A549 (cell line): ENCODE data around the gene ZNF730.

ENCODE experiments used
- CHD2 ChIP-seq: fragments of 150-350 bp; IDR thresholded peaks from 2 replicates; pipeline ENCODE4 v1.6.1; 2014; ENCODE audit warnings: low read length; ENCODE audit not compliant: partially characterized antibody
- EP300 ChIP-seq, 2 experiments: fragments of >200 bp; sonication (Bioruptor Twin); formaldehyde crosslinking; IDR thresholded peaks; 2 replicates in 1 of 2; 3 replicates in 1 of 2; pipeline ENCODE4 v1.6.1; 2016 to 2017
- MYC ChIP-seq: IDR thresholded peaks from 2 replicates; pipeline ENCODE4 v1.6.1; 2012; ENCODE audit warnings: mild to moderate bottlenecking, inconsistent platforms, low read length, improper control_type of control experiment, borderline replicate concordance
- NFE2L2 ChIP-seq: fragments of 150-350 bp; conservative IDR thresholded peaks from 2 replicates; pipeline ENCODE4 v1.6.1; 2014; ENCODE audit warnings: low read length
- POLR2A ChIP-seq: IDR thresholded peaks from 2 replicates; pipeline ENCODE4 v1.6.1; 2012; ENCODE audit warnings: mild to moderate bottlenecking, low read length
- TF ChIP-seq, protein P1 (sequence below): fragments of >200 bp; sonication (Bioruptor Twin); formaldehyde crosslinking; IDR thresholded peaks from 3 replicates; pipeline ENCODE4 v1.5.1; 2016
- TF ChIP-seq, protein P2 (sequence below): fragments of >200 bp; sonication (Bioruptor Twin); formaldehyde crosslinking; IDR thresholded peaks from 3 replicates; pipeline ENCODE4 v1.6.1; 2016

DNA sequence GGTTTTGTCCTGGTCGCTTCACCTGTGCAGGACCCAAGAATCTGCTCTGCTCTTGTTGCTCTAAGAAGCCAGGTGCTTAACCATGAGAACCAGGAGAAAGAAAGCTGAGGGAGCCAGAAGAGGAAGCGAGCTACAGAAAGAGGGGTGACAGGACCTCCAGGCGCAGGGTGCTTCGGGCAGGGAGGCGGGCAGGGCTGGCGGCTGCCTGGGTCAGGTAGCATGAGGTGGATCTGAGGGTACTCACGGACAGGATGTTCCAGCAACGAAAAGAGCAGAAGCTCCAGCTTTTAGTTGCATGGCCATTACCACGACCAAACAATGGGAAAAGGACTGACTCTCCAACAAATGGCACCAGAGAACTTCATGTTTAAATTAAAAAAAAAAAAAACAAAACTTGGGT, 73.5 kb downstream of the ZNF730 start:
- TF ChIP-seq POLR2A: no peak
- TF ChIP-seq, protein P1, sequence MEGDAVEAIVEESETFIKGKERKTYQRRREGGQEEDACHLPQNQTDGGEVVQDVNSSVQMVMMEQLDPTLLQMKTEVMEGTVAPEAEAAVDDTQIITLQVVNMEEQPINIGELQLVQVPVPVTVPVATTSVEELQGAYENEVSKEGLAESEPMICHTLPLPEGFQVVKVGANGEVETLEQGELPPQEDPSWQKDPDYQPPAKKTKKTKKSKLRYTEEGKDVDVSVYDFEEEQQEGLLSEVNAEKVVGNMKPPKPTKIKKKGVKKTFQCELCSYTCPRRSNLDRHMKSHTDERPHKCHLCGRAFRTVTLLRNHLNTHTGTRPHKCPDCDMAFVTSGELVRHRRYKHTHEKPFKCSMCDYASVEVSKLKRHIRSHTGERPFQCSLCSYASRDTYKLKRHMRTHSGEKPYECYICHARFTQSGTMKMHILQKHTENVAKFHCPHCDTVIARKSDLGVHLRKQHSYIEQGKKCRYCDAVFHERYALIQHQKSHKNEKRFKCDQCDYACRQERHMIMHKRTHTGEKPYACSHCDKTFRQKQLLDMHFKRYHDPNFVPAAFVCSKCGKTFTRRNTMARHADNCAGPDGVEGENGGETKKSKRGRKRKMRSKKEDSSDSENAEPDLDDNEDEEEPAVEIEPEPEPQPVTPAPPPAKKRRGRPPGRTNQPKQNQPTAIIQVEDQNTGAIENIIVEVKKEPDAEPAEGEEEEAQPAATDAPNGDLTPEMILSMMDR: no peak
- TF ChIP-seq EP300 (IDR thresholded peaks at IDR 0.05): no peak
- no peak for TF ChIP-seq NFE2L2
- TF ChIP-seq MYC: no peak
- TF ChIP-seq CHD2: no peak
- TF ChIP-seq, protein P2, sequence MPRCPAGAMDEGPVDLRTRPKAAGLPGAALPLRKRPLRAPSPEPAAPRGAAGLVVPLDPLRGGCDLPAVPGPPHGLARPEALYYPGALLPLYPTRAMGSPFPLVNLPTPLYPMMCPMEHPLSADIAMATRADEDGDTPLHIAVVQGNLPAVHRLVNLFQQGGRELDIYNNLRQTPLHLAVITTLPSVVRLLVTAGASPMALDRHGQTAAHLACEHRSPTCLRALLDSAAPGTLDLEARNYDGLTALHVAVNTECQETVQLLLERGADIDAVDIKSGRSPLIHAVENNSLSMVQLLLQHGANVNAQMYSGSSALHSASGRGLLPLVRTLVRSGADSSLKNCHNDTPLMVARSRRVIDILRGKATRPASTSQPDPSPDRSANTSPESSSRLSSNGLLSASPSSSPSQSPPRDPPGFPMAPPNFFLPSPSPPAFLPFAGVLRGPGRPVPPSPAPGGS: no peak
